ENCODE data around the gene VPS72.

The VPS72 gene

DNA sequence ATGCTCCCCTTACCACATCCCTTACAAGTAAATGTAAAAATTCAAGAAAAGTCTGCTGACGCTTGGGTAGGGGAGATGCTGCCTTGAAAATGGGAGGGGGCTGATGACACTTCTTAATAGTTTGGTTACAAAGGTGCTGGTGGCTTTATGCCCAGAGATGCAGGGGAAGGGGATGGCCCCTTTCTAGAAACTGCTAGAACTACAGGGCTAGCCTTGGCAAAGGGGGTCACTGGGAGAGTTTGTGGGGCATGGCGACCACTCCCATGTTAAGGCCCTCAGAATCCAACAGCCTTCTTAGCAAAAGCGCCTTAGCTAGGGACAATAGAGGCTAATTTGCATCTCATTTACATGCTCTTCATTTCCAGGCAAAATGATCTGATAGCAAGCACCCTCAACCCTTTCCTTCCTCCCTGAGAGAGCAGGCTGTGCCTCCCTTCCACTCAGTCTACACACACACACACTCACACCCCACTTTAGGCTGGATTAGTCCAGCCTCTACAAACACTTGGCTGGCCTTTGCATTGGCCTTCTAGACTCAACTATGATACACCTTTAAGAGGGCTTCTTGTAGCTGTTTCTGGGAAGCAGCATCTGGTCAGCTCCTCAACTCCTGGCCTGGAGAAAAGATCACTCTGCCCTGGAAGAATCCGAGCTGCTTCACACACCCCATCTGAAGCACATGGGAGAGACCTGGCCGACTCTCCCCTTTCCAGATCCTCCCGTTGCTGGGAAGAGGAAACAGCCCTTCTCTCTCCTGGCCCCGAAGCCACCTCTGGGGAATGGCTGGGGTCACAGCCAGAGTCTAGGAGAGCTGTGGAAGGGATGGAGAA is 45.3 kb downstream of the VPS72 start:
- no peak overlapping the region for H3K27ac ChIP-seq (ENCODE audit: low read depth, low read length)
- H3K4me3 ChIP-seq (ENCODE audit: low read depth, low read length), result peak overlapping the region; percentile 73
- 0 out of 2 replicates have a peak, but pooled peaks cover under 1% of the 10 kb centered on the region for H3K36me3 ChIP-seq (ENCODE audit: control insufficient read depth, insufficient read depth, low read length)
- peaks cover 38% of the 10 kb centered on the region for H3K4me1 ChIP-seq (ENCODE audit: control insufficient read depth, insufficient read depth, low read length)
- peak overlapping the region; percentile 73 for H3K9ac ChIP-seq (ENCODE audit: low read length)
- peaks cover 25% of the 10 kb centered on the region for H3K27me3 ChIP-seq (ENCODE audit: control insufficient read depth, insufficient read depth, low read length)
- no peaks in the 10 kb centered on the region for H3K9me3 ChIP-seq (ENCODE audit: control insufficient read depth, insufficient read depth, low read depth, low read length)

DNA sequence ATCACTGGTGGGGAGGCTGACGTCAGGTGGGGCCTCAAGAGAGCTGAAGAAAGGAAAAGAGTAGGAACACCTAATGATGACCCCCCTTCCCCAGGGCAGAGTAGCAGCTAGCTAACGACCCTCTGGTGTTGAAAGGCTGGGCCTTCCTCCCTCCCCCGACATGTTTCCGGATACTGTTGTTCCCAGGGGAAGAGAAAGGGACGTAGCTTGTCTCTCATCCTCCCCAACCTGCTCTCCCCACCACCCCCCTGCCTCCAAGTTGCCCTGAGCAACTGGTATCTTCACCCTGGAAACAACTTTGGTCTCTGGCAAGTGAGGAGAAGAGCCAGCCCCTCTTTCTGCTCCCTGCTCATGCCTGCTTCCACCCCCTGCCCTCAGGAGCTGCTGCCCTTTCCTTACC is 46.0 kb downstream of the VPS72 start:
- Histone ChIP-seq H3K4me1 (ENCODE audit: control insufficient read depth, insufficient read depth, low read length) (peaks cover 38% of the 10 kb centered on the region), H3K9ac (ENCODE audit: low read length) (no peak overlapping the region), H3K27ac (ENCODE audit: low read depth, low read length) (no peak overlapping the region), H3K27me3 (ENCODE audit: control insufficient read depth, insufficient read depth, low read length) (peaks cover 25% of the 10 kb centered on the region), H3K9me3 (ENCODE audit: control insufficient read depth, insufficient read depth, low read depth, low read length) (no peaks in the 10 kb centered on the region), H3K36me3 (ENCODE audit: control insufficient read depth, insufficient read depth, low read length) (peaks cover 7% of the 10 kb centered on the region; the same call in 1 of the 2 replicates), H3K4me3 (ENCODE audit: low read depth, low read length) (peak overlapping the region; percentile 73; the same call in 1 of the 2 replicates)

GRCh38 chr1:151143057-151143435 is 47.0 kb downstream of the VPS72 start:
- Histone ChIP-seq H3K27me3 (ENCODE audit: control insufficient read depth, insufficient read depth, low read length) (peaks cover 25% of the 10 kb centered on the region), H3K27ac (ENCODE audit: low read depth, low read length) (no peak overlapping the region), H3K4me1 (ENCODE audit: control insufficient read depth, insufficient read depth, low read length) (peaks cover 38% of the 10 kb centered on the region), H3K9me3 (ENCODE audit: control insufficient read depth, insufficient read depth, low read depth, low read length) (no peaks in the 10 kb centered on the region), H3K9ac (ENCODE audit: low read length) (no peak overlapping the region), H3K4me3 (ENCODE audit: low read depth, low read length) (no peak overlapping the region), H3K36me3 (ENCODE audit: control insufficient read depth, insufficient read depth, low read length) (peaks cover 7% of the 10 kb centered on the region; the same call in 1 of the 2 replicates)

DNA sequence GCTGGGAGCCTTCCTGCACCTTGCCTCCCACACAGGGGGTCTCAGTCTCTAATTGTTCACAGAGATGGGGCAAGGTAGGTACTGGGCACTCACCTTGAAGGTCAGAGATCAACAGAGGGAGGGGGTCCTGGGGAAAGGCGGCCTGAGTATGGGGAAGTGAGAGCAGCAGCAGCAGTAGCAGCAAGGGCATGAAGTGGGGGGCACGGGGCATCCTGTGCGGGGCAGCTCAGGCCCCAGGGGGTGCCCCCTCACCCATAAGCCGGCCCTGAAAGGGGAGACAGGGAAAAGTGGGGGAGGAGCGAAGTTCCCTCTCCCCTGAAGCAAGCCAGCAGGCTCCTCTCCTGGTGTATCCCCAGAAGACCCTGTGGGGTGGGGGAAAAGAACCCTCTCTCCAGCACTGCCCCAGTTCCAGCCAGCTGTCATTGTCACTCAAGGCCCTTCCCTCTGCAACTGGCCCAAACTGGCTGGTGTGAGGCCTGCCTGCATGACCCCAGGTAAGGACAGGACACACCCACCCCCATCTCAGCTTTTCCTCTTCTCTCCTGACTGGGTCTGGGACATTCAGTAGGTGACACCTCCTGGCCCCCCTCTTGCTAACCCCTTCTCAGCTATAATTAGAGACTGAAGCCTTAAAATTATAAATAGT is 47.5 kb downstream of the VPS72 start:
- Histone ChIP-seq H3K4me1 (ENCODE audit: control insufficient read depth, insufficient read depth, low read length) (peaks cover 36% of the 10 kb centered on the region), H3K27ac (ENCODE audit: low read depth, low read length) (no peak overlapping the region), H3K9me3 (ENCODE audit: control insufficient read depth, insufficient read depth, low read depth, low read length) (no peaks in the 10 kb centered on the region), H3K27me3 (ENCODE audit: control insufficient read depth, insufficient read depth, low read length) (peaks cover 21% of the 10 kb centered on the region), H3K36me3 (ENCODE audit: control insufficient read depth, insufficient read depth, low read length) (peaks cover 7% of the 10 kb centered on the region; the same call in 1 of the 2 replicates), H3K4me3 (ENCODE audit: low read depth, low read length) (no peak overlapping the region), H3K9ac (ENCODE audit: low read length) (no peak overlapping the region)

- H3K4me1 ChIP-seq (ENCODE audit: control insufficient read depth, insufficient read depth, low read length), result peaks cover 8% of the 10 kb centered on the region
- H3K36me3 ChIP-seq (ENCODE audit: control insufficient read depth, insufficient read depth, low read length), result peaks cover 32% of the 10 kb centered on the region
- H3K27me3 ChIP-seq (ENCODE audit: control insufficient read depth, insufficient read depth, low read length), result peaks cover 9% of the 10 kb centered on the region; the same call in 1 of the 2 replicates
- no peak overlapping the region for H3K4me3 ChIP-seq (ENCODE audit: low read depth, low read length)
- H3K9me3 ChIP-seq (ENCODE audit: control insufficient read depth, insufficient read depth, low read depth, low read length), result no peaks in the 10 kb centered on the region
- H3K27ac ChIP-seq (ENCODE audit: low read depth, low read length), result no peak overlapping the region
- H3K9ac ChIP-seq (ENCODE audit: low read length), result no peak overlapping the region
Observed at GRCh38 chr1:151137789-151138188, 52.2 kb downstream of the VPS72 start.

DNA sequence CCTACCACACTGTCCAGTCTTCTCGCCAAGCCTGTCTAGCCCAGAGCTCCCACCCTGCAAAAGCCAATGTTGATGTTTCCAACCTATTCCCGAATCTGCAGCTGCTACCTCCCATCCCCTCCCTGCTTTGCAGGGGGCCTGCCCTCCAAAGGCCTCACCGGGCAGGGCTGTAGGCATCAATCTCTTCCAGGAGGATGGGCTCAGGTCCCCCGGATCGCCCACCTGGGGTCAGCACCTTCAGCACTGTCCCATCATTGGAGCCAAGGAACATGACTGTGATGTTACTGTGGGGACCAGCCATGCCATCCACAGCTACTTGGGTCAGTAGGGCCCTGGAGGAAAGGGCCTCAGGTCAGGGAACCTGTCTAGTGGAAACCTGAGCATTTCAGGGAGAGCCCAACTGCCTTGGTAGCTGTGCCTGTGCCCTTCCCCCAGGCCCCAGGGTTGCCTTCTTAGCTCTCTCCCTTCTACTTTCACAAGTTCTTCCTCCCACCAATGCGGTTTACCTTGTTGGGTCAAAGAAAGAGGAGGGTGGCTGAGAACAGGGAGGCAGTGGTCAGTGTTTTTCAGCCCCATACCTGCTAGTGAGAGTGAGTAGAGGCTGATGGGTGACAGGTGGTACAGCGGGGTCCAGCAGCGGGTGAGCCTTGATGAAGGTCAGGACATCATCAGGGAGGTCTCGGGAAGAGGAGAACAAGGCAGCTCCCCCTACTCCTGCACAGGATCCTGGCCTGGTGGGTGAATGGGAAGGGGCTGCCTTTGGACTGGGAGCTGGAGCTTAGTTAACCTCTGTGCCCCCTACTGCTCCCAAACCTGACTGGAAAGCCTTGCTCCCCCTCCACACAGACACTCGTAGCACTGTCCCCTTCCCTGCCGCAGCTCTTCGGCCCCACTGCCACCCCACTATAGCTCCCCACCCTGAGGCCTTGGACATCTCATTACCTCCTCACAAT is 54.3 kb downstream of the VPS72 start:
- no peak overlapping the region for H3K9ac ChIP-seq (ENCODE audit: low read length)
- no peak overlapping the region for H3K27ac ChIP-seq (ENCODE audit: low read depth, low read length)
- no peak overlapping the region for H3K4me3 ChIP-seq (ENCODE audit: low read depth, low read length)
- peaks cover 15% of the 10 kb centered on the region; the same call in 1 of the 2 replicates for H3K4me1 ChIP-seq (ENCODE audit: control insufficient read depth, insufficient read depth, low read length)
- H3K9me3 ChIP-seq (ENCODE audit: control insufficient read depth, insufficient read depth, low read depth, low read length), result no peaks in the 10 kb centered on the region
- H3K27me3 ChIP-seq (ENCODE audit: control insufficient read depth, insufficient read depth, low read length), result peaks cover 18% of the 10 kb centered on the region; the same call in 1 of the 2 replicates
- H3K36me3 ChIP-seq (ENCODE audit: control insufficient read depth, insufficient read depth, low read length), result peaks cover 32% of the 10 kb centered on the region

- Histone ChIP-seq H3K27ac (ENCODE audit: low read depth, low read length) (no peak overlapping the region), H3K9ac (ENCODE audit: low read length) (no peak overlapping the region), H3K4me3 (ENCODE audit: low read depth, low read length) (no peak overlapping the region), H3K27me3 (ENCODE audit: control insufficient read depth, insufficient read depth, low read length) (peaks cover 18% of the 10 kb centered on the region; the same call in 1 of the 2 replicates), H3K4me1 (ENCODE audit: control insufficient read depth, insufficient read depth, low read length) (peaks cover 16% of the 10 kb centered on the region; the same call in 1 of the 2 replicates), H3K36me3 (ENCODE audit: control insufficient read depth, insufficient read depth, low read length) (peaks cover 32% of the 10 kb centered on the region), H3K9me3 (ENCODE audit: control insufficient read depth, insufficient read depth, low read depth, low read length) (no peaks in the 10 kb centered on the region)
Observed at GRCh38 chr1:151134991-151135390, 55.0 kb downstream of the VPS72 start.

- H3K36me3 ChIP-seq (ENCODE audit: control insufficient read depth, insufficient read depth, low read length), result peaks cover 29% of the 10 kb centered on the region
Observed at GRCh38 chr1:151134396-151134795, 55.6 kb downstream of the VPS72 start.

DNA sequence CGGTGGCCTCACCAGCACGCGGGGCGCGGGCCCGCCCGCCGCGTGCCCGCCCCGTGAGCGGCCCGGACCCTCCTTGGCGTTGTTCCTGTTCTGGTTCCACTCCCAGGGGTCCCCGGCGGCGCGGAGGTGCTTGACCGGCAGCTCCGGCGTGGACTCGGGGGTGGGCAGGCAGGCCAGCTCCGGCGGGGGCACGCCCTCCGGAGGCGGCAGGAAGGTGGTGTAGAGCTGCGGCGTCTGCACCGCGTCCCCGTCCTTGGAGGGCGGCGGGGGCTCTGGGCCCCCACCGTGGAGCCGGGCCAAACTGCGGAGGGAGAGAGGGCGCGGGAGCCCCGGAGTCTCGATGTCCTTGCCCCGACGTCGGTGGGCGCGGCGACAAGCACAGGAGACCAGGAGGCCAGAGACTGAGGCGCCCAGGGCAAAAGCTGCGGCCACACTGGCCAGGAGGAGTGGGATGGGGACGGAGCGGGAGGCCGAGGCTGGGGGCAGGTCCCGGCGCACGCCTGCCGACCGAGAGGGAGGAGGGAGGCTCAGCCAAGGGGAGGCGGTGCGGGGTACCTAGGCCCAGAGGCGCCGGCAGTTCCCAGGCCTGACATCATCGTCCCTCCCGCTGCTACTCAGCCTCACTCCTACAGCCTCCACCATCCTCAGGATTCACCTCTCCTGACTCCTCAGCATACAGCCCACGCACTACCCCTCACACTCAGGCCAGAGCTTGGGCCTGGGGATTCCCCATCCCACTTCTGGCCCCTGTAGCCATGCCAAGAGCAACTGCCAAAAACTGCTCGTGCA is 56.8 kb downstream of the VPS72 start:
- H3K9me3 ChIP-seq (ENCODE audit: control insufficient read depth, insufficient read depth, low read depth, low read length), result no peaks in the 10 kb centered on the region
- peak overlapping the region; percentile 56 for H3K4me3 ChIP-seq (ENCODE audit: low read depth, low read length)
- H3K36me3 ChIP-seq (ENCODE audit: control insufficient read depth, insufficient read depth, low read length), result peaks cover 26% of the 10 kb centered on the region
- no peak overlapping the region for H3K9ac ChIP-seq (ENCODE audit: low read length)
- H3K4me1 ChIP-seq (ENCODE audit: control insufficient read depth, insufficient read depth, low read length), result peaks cover 16% of the 10 kb centered on the region; the same call in 1 of the 2 replicates
- peaks cover 18% of the 10 kb centered on the region; the same call in 1 of the 2 replicates for H3K27me3 ChIP-seq (ENCODE audit: control insufficient read depth, insufficient read depth, low read length)
- H3K27ac ChIP-seq (ENCODE audit: low read depth, low read length), result no peak overlapping the region

More at GRCh38 chr1:151134396-151134795, 55.6 kb downstream of the VPS72 start:
- H3K4me3 ChIP-seq (ENCODE audit: low read depth, low read length), result no peak overlapping the region
- peaks cover 18% of the 10 kb centered on the region; the same call in 1 of the 2 replicates for H3K27me3 ChIP-seq (ENCODE audit: control insufficient read depth, insufficient read depth, low read length)
- H3K9me3 ChIP-seq (ENCODE audit: control insufficient read depth, insufficient read depth, low read depth, low read length), result no peaks in the 10 kb centered on the region
- no peak overlapping the region for H3K9ac ChIP-seq (ENCODE audit: low read length)
- no peak overlapping the region for H3K27ac ChIP-seq (ENCODE audit: low read depth, low read length)
- peaks cover 16% of the 10 kb centered on the region; the same call in 1 of the 2 replicates for H3K4me1 ChIP-seq (ENCODE audit: control insufficient read depth, insufficient read depth, low read length)

Data from HUES6 (cell line).